ENCODE data around the gene ANXA10.

DNA sequence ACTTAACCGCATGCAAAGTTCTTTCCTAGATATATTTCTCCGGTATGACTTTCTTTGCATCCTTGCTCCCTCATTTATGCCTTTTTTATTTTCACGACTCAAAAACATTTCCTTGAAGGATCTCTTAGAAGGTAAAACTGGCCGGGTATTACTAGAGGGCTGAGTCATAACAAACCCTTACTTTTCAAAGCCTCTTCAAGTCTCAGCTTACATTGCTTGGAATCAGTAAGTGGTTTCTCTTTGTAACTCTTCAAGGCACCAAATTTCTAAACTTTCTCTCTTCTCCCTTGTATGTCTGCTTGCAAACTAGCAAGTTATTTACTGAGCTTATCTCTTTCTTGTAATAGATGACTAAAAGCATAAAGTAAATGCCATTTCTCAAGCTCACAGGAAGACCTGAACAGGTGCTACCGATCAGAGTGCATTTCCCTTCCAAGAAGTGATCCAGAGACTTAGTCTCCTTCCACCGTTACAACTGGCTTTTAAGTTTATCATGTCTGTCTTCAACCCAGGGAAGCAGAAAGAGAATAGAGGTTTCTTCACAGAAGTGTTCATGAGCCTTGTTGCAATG, 75.5 kb downstream of the ANXA10 start:
- TF ChIP-seq, protein P1, sequence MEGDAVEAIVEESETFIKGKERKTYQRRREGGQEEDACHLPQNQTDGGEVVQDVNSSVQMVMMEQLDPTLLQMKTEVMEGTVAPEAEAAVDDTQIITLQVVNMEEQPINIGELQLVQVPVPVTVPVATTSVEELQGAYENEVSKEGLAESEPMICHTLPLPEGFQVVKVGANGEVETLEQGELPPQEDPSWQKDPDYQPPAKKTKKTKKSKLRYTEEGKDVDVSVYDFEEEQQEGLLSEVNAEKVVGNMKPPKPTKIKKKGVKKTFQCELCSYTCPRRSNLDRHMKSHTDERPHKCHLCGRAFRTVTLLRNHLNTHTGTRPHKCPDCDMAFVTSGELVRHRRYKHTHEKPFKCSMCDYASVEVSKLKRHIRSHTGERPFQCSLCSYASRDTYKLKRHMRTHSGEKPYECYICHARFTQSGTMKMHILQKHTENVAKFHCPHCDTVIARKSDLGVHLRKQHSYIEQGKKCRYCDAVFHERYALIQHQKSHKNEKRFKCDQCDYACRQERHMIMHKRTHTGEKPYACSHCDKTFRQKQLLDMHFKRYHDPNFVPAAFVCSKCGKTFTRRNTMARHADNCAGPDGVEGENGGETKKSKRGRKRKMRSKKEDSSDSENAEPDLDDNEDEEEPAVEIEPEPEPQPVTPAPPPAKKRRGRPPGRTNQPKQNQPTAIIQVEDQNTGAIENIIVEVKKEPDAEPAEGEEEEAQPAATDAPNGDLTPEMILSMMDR (conservative IDR thresholded peaks at IDR 0.05 in 1 of 2, IDR thresholded peaks at IDR 0.05 in 1 of 2; ENCODE audit: extremely low read depth in 1 of 2, insufficient read depth in 1 of 2, low read depth in 1 of 2, low read length in 2 of 2), result no peak
- TF ChIP-seq EZH2 (IDR thresholded peaks at IDR 0.05; ENCODE audit: borderline replicate concordance, low read length), result no peak

All from mammary epithelial cell (primary cell).